GM21825 (cell line): ENCODE measurements around the gene LYRM4.
"Not testable (repeated sequence)": the region's sequence is repeated elsewhere in the genome, so short reads cannot be mapped to it uniquely, and the experiment has no call there.

Experiments used
- ATAC-seq: cut with Tn5 transposase; IDR thresholded peaks from one replicate; pipeline ENCODE4 v1.9.1; 2021; ENCODE audit warnings: mild to moderate bottlenecking, moderate library complexity; ENCODE audit not compliant: unreplicated experiment

The LYRM4 gene

GRCh38 chr6:5123296-5124143 is 137.2 kb downstream of the LYRM4 start:
- ATAC-seq = no peak

GRCh38 chr6:5122504-5123112 is 138.1 kb downstream of the LYRM4 start:
- ATAC-seq = no peak

- no peak for ATAC-seq
Observed at GRCh38 chr6:5121956-5122355, 138.8 kb downstream of the LYRM4 start.

GRCh38 chr6:5121479-5121878 is 139.3 kb downstream of the LYRM4 start:
- no peak for ATAC-seq

- ATAC-seq = not testable (repeated sequence)
Observed at GRCh38 chr6:5120543-5120942, 140.2 kb downstream of the LYRM4 start.

GRCh38 chr6:5120011-5120410 is 140.7 kb downstream of the LYRM4 start:
- no peak for ATAC-seq

GRCh38 chr6:5119090-5119951 is 141.4 kb downstream of the LYRM4 start:
- no peak for ATAC-seq

- no peak for ATAC-seq
Observed at GRCh38 chr6:5116243-5116991, 144.3 kb downstream of the LYRM4 start.

- ATAC-seq = no peak
Observed at GRCh38 chr6:5115168-5115567, 145.6 kb downstream of the LYRM4 start.

GRCh38 chr6:5113096-5113495 is 147.7 kb downstream of the LYRM4 start:
- no peak for ATAC-seq

GRCh38 chr6:5112066-5112799 is 148.5 kb downstream of the LYRM4 start:
- no peak for ATAC-seq

- no peak for ATAC-seq
Observed at GRCh38 chr6:5111626-5112025, 149.1 kb downstream of the LYRM4 start.

- no peak for ATAC-seq
Observed at GRCh38 chr6:5110246-5110645, 150.5 kb downstream of the LYRM4 start.

GRCh38 chr6:5109436-5109835 is 151.3 kb downstream of the LYRM4 start:
- ATAC-seq = no peak

- no peak for ATAC-seq
Observed at GRCh38 chr6:5108536-5109150, 152.1 kb downstream of the LYRM4 start.

GRCh38 chr6:5108068-5108467 is 152.7 kb downstream of the LYRM4 start:
- no peak for ATAC-seq

- ATAC-seq = no peak
Observed at GRCh38 chr6:5107341-5107740, 153.4 kb downstream of the LYRM4 start.

GRCh38 chr6:5105146-5105545 is 155.6 kb downstream of the LYRM4 start:
- ATAC-seq = no peak

- no peak for ATAC-seq
Observed at GRCh38 chr6:5104667-5105066, 156.1 kb downstream of the LYRM4 start.

- no peak for ATAC-seq
Observed at GRCh38 chr6:5103250-5103649, 157.5 kb downstream of the LYRM4 start.
